ENCODE measurements around the gene ATE1. TPM values are rescaled to one million over a fixed set of nuclear protein-coding genes. Genes with fewer than 3 reads are reported as not detected.

The ATE1 gene
- polyA plus RNA-seq, 2 donors = 3.7 to 6.8 TPM

DNA sequence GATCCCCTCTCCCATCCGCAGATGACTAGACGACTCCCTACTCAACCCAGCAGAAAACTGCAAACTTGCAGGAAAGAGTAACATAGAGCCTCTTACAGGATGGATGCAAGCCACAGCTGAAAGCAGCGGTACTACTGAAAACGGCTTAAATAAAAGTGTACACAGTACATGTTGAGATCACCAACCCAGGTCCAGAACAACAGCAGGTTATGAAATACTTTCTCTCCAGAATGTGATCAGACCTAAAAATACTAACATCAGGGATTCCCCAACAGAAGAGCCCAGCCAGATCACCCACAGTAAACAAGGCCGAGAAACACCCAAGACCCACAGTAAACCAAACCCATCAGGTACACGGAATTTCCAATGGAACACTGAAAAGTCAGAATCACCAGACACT lies 13.2 kb downstream of the ATE1 start:
- Histone ChIP-seq H3K4me1 (ENCODE audit: control insufficient read depth in 2 of 2, insufficient read depth in 2 of 2, low read length in 1 of 2) (no peaks in the 10 kb centered on the region), H3K4me3 (ENCODE audit: low read depth in 1 of 2, low read length in 2 of 2) (no peak overlapping the region), H3K9me3 (ENCODE audit: control insufficient read depth in 2 of 2, insufficient read depth in 1 of 2, low read depth in 1 of 2, low read length in 1 of 2) (no peaks in the 10 kb centered on the region), H3K27ac (ENCODE audit: low read depth in 2 of 2, low read length in 1 of 2) (no peak overlapping the region), H3K36me3 (ENCODE audit: control insufficient read depth in 2 of 2, insufficient read depth in 2 of 2, low read length in 1 of 2) (peaks cover 0 to 1% of the 10 kb centered on the region in 2 donors), H3K27me3 (ENCODE audit: control insufficient read depth in 1 of 2, insufficient read depth in 2 of 2, low read length in 2 of 2) (no peaks in the 10 kb centered on the region)
- whole genome bisulfite sequencing, 2 donors = 84 to 92% methylated on average over 6 of the region's 6 CpGs

DNA sequence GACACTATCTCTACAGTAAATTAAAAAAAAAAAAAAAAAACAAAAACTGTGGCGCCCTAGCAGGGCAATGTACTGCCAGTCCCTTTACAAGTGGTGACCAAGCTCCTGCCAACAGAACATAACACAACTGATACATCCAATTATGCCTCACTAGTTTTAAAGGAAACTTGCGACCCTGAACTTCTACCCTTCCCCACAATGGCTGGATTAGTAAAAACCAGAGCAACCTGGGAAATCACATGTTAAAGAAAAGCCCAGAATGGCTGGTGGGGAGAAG lies 16.5 kb downstream of the ATE1 start:
- no peaks in the 10 kb centered on the region for H3K9me3 ChIP-seq (ENCODE audit: control insufficient read depth in 2 of 2, insufficient read depth in 1 of 2, low read depth in 1 of 2, low read length in 1 of 2)
- no peak overlapping the region for H3K27ac ChIP-seq (ENCODE audit: low read depth in 2 of 2, low read length in 1 of 2)
- WGBS, 2 donors = 94 to 96% methylated on average over 2 of the region's 2 CpGs
- no peaks in the 10 kb centered on the region for H3K4me1 ChIP-seq (ENCODE audit: control insufficient read depth in 2 of 2, insufficient read depth in 2 of 2, low read length in 1 of 2)
- no peaks in the 10 kb centered on the region for H3K27me3 ChIP-seq (ENCODE audit: control insufficient read depth in 1 of 2, insufficient read depth in 2 of 2, low read length in 2 of 2)
- H3K36me3 ChIP-seq (ENCODE audit: control insufficient read depth in 2 of 2, insufficient read depth in 2 of 2, low read length in 1 of 2) = peaks cover 0 to 3% of the 10 kb centered on the region in 2 donors
- no peak overlapping the region for H3K4me3 ChIP-seq (ENCODE audit: low read depth in 1 of 2, low read length in 2 of 2)

DNA sequence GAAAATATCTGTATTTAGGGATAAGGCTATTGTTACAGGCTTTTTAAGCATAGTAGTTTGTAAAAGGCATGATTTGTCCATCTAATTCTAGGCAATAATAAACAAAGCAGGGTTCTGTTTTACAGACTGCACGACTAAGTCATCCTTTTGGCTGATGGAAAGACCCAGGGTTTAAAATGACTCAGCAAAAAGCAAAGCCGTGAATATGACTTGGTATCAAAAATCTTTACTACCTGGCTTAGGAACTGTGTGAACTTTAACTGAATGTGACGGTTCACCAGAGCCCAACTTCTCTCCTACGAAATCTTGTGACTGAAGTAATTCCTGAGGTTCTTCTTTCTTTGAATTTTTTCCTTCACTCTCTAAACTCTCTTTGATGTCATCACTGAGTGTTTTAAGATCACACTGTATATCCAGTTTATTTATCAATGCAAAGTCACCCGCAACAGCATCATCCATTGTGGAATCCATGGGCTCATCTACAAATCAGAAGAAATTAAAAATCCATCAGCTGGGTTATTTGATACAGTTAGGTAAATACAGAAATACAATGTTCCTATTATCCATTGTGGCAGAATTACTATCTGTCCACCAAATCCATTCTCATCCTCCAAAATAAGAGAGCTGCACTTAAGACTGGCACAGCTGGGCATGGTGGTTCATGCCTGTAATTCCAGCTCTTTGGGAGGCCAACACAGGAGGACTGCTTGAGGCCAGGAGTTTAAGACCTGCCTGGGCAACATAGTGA lies 17.0 kb downstream of the ATE1 start:
- WGBS, 2 donors = 51 to 62% methylated on average over 5 of the region's 5 CpGs
- Histone ChIP-seq H3K27ac (ENCODE audit: low read depth in 2 of 2, low read length in 1 of 2) (no peak overlapping the region), H3K4me3 (ENCODE audit: low read depth in 1 of 2, low read length in 2 of 2) (no peak overlapping the region), H3K36me3 (ENCODE audit: control insufficient read depth in 2 of 2, insufficient read depth in 2 of 2, low read length in 1 of 2) (peaks cover 0 to 3% of the 10 kb centered on the region in 2 donors), H3K27me3 (ENCODE audit: control insufficient read depth in 1 of 2, insufficient read depth in 2 of 2, low read length in 2 of 2) (no peaks in the 10 kb centered on the region), H3K9me3 (ENCODE audit: control insufficient read depth in 2 of 2, insufficient read depth in 1 of 2, low read depth in 1 of 2, low read length in 1 of 2) (no peaks in the 10 kb centered on the region), H3K4me1 (ENCODE audit: control insufficient read depth in 2 of 2, insufficient read depth in 2 of 2, low read length in 1 of 2) (no peaks in the 10 kb centered on the region)

DNA sequence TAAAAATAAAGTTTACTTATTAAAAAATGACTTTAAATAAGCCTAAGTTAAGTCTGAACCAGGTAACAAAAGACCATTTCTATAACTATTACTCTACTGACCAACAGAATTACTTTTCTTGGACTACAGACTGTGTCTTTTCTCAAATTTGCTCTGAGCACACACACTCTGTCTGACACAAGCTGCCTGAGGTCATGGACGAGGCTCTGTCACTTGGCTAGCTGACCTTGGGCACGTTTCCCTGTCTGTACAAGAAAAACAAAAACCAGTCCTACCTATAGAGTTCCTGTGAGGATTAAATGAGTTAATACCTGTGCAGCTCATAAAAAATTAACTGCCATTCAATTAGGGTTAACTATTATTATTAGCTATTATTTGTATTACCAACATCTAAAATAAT lies 22.9 kb downstream of the ATE1 start:
- Histone ChIP-seq H3K27me3 (ENCODE audit: control insufficient read depth in 1 of 2, insufficient read depth in 2 of 2, low read length in 2 of 2) (no peaks in the 10 kb centered on the region), H3K9me3 (ENCODE audit: control insufficient read depth in 2 of 2, insufficient read depth in 1 of 2, low read depth in 1 of 2, low read length in 1 of 2) (no peaks in the 10 kb centered on the region), H3K4me3 (ENCODE audit: low read depth in 1 of 2, low read length in 2 of 2) (no peak overlapping the region), H3K27ac (ENCODE audit: low read depth in 2 of 2, low read length in 1 of 2) (no peak overlapping the region), H3K4me1 (ENCODE audit: control insufficient read depth in 2 of 2, insufficient read depth in 2 of 2, low read length in 1 of 2) (no peaks in the 10 kb centered on the region), H3K36me3 (ENCODE audit: control insufficient read depth in 2 of 2, insufficient read depth in 2 of 2, low read length in 1 of 2) (peaks cover 0 to 3% of the 10 kb centered on the region in 2 donors)
- 47 to 57% methylated on average over 2 of the region's 2 CpGs for WGBS, 2 donors

DNA sequence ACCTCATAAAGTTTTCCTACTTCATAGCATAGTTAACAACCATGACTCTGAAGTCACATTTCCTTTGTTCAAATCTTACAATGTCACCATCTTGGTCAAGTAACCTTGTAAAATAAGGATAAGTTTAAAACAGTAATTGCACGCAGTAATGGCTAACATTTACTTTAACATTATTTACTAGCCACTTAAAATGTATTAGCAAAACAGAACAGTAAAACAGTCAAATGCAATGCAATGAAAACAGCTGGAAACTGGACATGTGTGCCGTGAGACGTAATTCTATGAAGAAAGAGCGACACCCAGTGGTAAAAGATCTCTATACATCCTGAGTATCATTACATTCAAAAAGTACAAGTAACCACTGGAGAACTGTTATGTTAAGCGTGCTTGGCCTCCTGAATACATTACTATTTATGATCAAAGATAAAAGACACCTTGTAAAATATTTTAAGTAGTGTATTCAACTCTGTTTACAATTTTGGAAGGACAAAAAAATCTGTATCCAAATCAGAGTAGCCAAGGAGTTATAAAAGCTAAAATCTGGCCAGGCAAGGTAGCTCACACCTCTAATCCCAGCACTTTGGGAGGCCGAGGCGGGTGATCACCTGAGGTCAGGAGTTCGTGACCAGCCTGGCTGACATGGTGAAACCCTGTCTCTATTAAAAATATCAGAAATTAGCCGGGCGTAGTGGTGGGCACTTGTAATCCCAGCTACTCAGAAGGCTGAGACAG lies 27.2 kb downstream of the ATE1 start:
- Histone ChIP-seq H3K36me3 (ENCODE audit: control insufficient read depth in 2 of 2, insufficient read depth in 2 of 2, low read length in 1 of 2) (peaks cover 0 to 2% of the 10 kb centered on the region in 2 donors), H3K4me3 (ENCODE audit: low read depth in 1 of 2, low read length in 2 of 2) (no peak overlapping the region), H3K4me1 (ENCODE audit: control insufficient read depth in 2 of 2, insufficient read depth in 2 of 2, low read length in 1 of 2) (no peaks in the 10 kb centered on the region), H3K27me3 (ENCODE audit: control insufficient read depth in 1 of 2, insufficient read depth in 2 of 2, low read length in 2 of 2) (no peaks in the 10 kb centered on the region), H3K27ac (ENCODE audit: low read depth in 2 of 2, low read length in 1 of 2) (no peak overlapping the region), H3K9me3 (ENCODE audit: control insufficient read depth in 2 of 2, insufficient read depth in 1 of 2, low read depth in 1 of 2, low read length in 1 of 2) (no peaks in the 10 kb centered on the region)
- WGBS, 2 donors = 37 to 44% methylated on average over 10 of the region's 10 CpGs

DNA sequence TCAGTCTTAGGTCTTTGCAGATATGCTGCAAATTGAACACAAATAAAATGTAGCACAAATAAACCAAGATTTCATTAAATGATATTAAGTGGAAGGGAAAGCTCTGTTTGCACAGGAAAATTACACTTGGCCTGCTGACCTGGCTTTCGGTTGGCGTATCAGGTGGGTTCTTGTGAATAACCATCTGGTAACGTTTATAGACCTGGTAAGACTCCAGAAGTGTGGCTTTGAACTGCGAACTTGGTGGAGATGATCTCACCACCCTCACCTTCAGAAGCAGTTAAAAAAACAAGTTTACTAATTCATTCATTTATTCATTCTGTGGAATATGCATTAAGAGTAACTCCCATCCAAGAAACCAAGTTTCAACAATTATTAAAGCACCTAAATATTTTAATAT lies 28.1 kb downstream of the ATE1 start:
- Histone ChIP-seq H3K4me1 (ENCODE audit: control insufficient read depth in 2 of 2, insufficient read depth in 2 of 2, low read length in 1 of 2) (no peaks in the 10 kb centered on the region), H3K9me3 (ENCODE audit: control insufficient read depth in 2 of 2, insufficient read depth in 1 of 2, low read depth in 1 of 2, low read length in 1 of 2) (no peaks in the 10 kb centered on the region), H3K27ac (ENCODE audit: low read depth in 2 of 2, low read length in 1 of 2) (no peak overlapping the region), H3K36me3 (ENCODE audit: control insufficient read depth in 2 of 2, insufficient read depth in 2 of 2, low read length in 1 of 2) (peaks cover 0 to 2% of the 10 kb centered on the region in 2 donors), H3K27me3 (ENCODE audit: control insufficient read depth in 1 of 2, insufficient read depth in 2 of 2, low read length in 2 of 2) (no peaks in the 10 kb centered on the region), H3K4me3 (ENCODE audit: low read depth in 1 of 2, low read length in 2 of 2) (no peak overlapping the region)
- 70 to 84% methylated on average over 4 of the region's 4 CpGs for WGBS, 2 donors

DNA sequence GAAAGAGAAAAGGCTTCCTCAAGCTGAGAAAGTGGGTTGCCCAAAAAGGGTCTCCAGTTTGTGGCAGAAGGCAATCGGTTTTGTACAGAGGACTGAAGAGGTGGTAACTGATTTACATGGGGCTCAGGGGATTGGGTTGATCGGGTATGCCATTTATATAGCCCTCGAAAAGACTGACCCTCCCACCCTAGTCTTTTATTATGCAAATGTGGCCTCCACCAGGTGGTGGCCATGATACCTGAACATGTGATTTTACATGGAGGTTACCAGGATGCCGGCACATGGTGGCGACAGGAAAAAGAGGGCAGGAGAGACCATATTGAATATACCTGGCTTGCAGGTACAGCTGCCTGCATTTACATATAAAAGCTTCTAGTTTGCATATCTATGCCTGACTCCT lies 36.7 kb downstream of the ATE1 start:
- H3K4me3 ChIP-seq (ENCODE audit: low read depth in 1 of 2, low read length in 2 of 2) = no peak overlapping the region
- peaks cover 0 to 5% of the 10 kb centered on the region in 2 donors for H3K36me3 ChIP-seq (ENCODE audit: control insufficient read depth in 2 of 2, insufficient read depth in 2 of 2, low read length in 1 of 2)
- H3K27me3 ChIP-seq (ENCODE audit: control insufficient read depth in 1 of 2, insufficient read depth in 2 of 2, low read length in 2 of 2) = no peaks in the 10 kb centered on the region
- no peaks in the 10 kb centered on the region for H3K4me1 ChIP-seq (ENCODE audit: control insufficient read depth in 2 of 2, insufficient read depth in 2 of 2, low read length in 1 of 2)
- no peak overlapping the region for H3K27ac ChIP-seq (ENCODE audit: low read depth in 2 of 2, low read length in 1 of 2)
- H3K9me3 ChIP-seq (ENCODE audit: control insufficient read depth in 2 of 2, insufficient read depth in 1 of 2, low read depth in 1 of 2, low read length in 1 of 2) = no peaks in the 10 kb centered on the region
- 85 to 88% methylated on average over 5 of the region's 5 CpGs for WGBS, 2 donors

DNA sequence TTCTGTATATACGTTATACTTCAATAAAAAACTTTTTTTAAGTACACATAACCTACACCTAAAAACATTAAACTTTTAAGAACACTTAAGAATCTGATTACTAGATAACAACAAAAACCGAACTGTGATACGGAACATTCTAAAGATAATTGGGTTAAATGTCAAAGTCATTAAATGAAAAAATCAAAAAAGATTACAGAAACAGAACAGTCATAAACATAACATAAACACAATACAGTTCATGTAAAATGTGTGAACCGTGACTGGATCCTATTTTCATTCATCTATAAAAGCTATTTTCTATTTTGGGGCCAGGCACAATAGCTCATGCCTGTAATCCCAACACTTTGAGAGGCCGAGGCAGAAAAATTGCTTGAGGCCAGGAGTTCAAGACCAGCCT lies 38.6 kb downstream of the ATE1 start:
- Histone ChIP-seq H3K27me3 (ENCODE audit: control insufficient read depth in 1 of 2, insufficient read depth in 2 of 2, low read length in 2 of 2) (no peaks in the 10 kb centered on the region), H3K4me3 (ENCODE audit: low read depth in 1 of 2, low read length in 2 of 2) (no peak overlapping the region), H3K9me3 (ENCODE audit: control insufficient read depth in 2 of 2, insufficient read depth in 1 of 2, low read depth in 1 of 2, low read length in 1 of 2) (no peaks in the 10 kb centered on the region), H3K4me1 (ENCODE audit: control insufficient read depth in 2 of 2, insufficient read depth in 2 of 2, low read length in 1 of 2) (no peaks in the 10 kb centered on the region), H3K36me3 (ENCODE audit: control insufficient read depth in 2 of 2, insufficient read depth in 2 of 2, low read length in 1 of 2) (peaks cover 0 to 5% of the 10 kb centered on the region in 2 donors), H3K27ac (ENCODE audit: low read depth in 2 of 2, low read length in 1 of 2) (no peak overlapping the region)
- WGBS, 2 donors = 67 to 71% methylated on average over 5 of the region's 5 CpGs

DNA sequence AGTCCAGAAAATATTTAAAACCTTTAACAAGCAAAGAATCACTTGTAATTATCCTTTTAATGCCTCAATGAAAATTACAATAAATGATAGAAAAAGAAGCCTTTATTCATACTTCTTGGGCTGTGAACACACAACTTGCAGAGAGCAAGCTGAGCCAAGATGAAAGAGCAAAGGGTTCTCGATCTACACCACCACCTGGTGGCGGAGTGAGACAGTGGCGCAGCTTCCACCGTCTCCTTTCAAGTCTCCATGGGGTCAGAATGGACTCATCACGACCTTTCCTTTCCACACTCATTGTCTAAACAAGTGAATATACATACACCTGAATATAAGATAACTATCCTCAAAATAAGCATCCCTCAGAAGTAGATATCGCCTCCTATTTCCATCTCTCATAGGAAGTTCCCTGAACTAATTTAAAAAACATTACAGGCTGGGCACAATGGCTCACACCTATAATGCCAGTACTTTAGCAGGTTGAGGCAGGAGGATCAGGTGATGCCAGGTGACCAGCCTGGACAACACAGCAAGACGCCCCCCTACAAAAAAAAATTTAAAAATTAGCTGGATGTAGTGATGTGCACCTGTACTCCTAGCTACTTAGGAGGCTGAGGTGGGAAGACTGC lies 40.7 kb downstream of the ATE1 start:
- 33 to 37% methylated on average over 7 of the region's 7 CpGs for WGBS, 2 donors
- H3K4me1 ChIP-seq (ENCODE audit: control insufficient read depth in 2 of 2, insufficient read depth in 2 of 2, low read length in 1 of 2) = no peaks in the 10 kb centered on the region
- H3K9me3 ChIP-seq (ENCODE audit: control insufficient read depth in 2 of 2, insufficient read depth in 1 of 2, low read depth in 1 of 2, low read length in 1 of 2) = no peaks in the 10 kb centered on the region
- no peaks in the 10 kb centered on the region for H3K27me3 ChIP-seq (ENCODE audit: control insufficient read depth in 1 of 2, insufficient read depth in 2 of 2, low read length in 2 of 2)
- no peak overlapping the region for H3K27ac ChIP-seq (ENCODE audit: low read depth in 2 of 2, low read length in 1 of 2)
- H3K36me3 ChIP-seq (ENCODE audit: control insufficient read depth in 2 of 2, insufficient read depth in 2 of 2, low read length in 1 of 2) = peaks cover 0 to 5% of the 10 kb centered on the region in 2 donors
- no peak overlapping the region for H3K4me3 ChIP-seq (ENCODE audit: low read depth in 1 of 2, low read length in 2 of 2)
